Smooth muscle cell (in vitro differentiated cells): Measurements from ENCODE around the gene APOE. TPM values are rescaled to one million over a fixed set of nuclear protein-coding genes. Genes with fewer than 3 reads are reported as not detected.

Experiments used
- DNase-seq: peaks from one replicate; lab custom pipeline; 2025; ENCODE audit not compliant: unreplicated experiment; lab: John Stamatoyannopoulos, UW
- H2AFZ ChIP-seq: fragments of 200-600 bp; sonication (generic); 2 replicates; pipeline ENCODE4 v1.6.0; 2016; ENCODE audit warnings: antibody characterized with exemption, low read depth, mild to moderate bottlenecking
- H3F3A ChIP-seq: fragments of 200-600 bp; sonication (generic); 2 replicates; pipeline ENCODE4 v1.6.0; 2017; ENCODE audit warnings: antibody characterized with exemption, low read depth
- H3K27ac ChIP-seq: fragments of 200-600 bp; sonication (generic); 2 replicates; pipeline ENCODE4 v1.5.1; 2016; ENCODE audit warnings: low read depth, mild to moderate bottlenecking
- H3K27me3 ChIP-seq: fragments of 200-600 bp; sonication (generic); 2 replicates; pipeline ENCODE4 v1.6.1; 2016; ENCODE audit warnings: low read depth, mild to moderate bottlenecking
- H3K36me3 ChIP-seq: fragments of 200-600 bp; sonication (generic); 2 replicates; pipeline ENCODE4 v1.5.1; 2016; ENCODE audit warnings: low read depth
- H3K4me1 ChIP-seq: fragments of 200-600 bp; sonication (generic); 2 replicates; pipeline ENCODE4 v1.5.1; 2016; ENCODE audit warnings: low read depth
- H3K4me2 ChIP-seq: fragments of 200-600 bp; sonication (generic); 2 replicates; pipeline ENCODE4 v1.6.0; 2016; ENCODE audit warnings: mild to moderate bottlenecking
- H3K4me3 ChIP-seq: fragments of 200-600 bp; sonication (generic); 2 replicates; pipeline ENCODE4 v1.5.1; 2016; ENCODE audit warnings: mild to moderate bottlenecking
- H3K79me2 ChIP-seq: fragments of 200-600 bp; sonication (generic); 2 replicates; pipeline ENCODE4 v1.6.0; 2016; ENCODE audit warnings: low read depth, mild to moderate bottlenecking
- H3K9ac ChIP-seq: fragments of 200-600 bp; sonication (generic); 2 replicates; pipeline ENCODE4 v1.6.0; 2016; ENCODE audit warnings: low read depth
- H3K9me3 ChIP-seq: fragments of 200-600 bp; sonication (generic); replicated peaks from 2 replicates; pipeline ENCODE4 v1.5.1; 2016; ENCODE audit warnings: low read depth
- H4K20me1 ChIP-seq: fragments of 200-600 bp; sonication (generic); 2 replicates; pipeline ENCODE4 v1.6.0; 2016; ENCODE audit warnings: low read depth
- CTCF ChIP-seq: fragments of 200-600 bp; sonication (generic); IDR thresholded peaks from 2 replicates; pipeline ENCODE4 v1.5.1; 2017; ENCODE audit warnings: borderline replicate concordance, mild to moderate bottlenecking, antibody characterized with exemption; ENCODE audit not compliant: insufficient read depth, poor library complexity, severe bottlenecking
- WGBS: methylation state at CpG from one replicate; pipeline ENCODE4 v1.1.7; 2016; ENCODE audit warnings: low lambda C conversion rate; 5-methylcytosine and 5-hydroxymethylcytosine counted together
- polyA plus RNA-seq: library from polyadenylated mRNA; unstranded; fragments of >200 nt; fragmentation: Nextera tagmentation; extraction: Ambion mirVana; gene quantifications from 2 replicates; pipeline ENCODE4 v1.2.1, GENCODE V29; 2016
- total RNA-seq: library from RNA; depleted of rRNA; stranded (reverse); fragments of >200 nt; gene quantifications from 2 replicates; pipeline ENCODE4 v1.2.3, GENCODE V29; 2014

APOE gene
- total and polyA plus RNA-seq, 2 experiments from 2014 or later, result 228 to 329 TPM

GRCh38 chr19:44931541-44931940 is 25.9 kb downstream of the APOE start:
- Histone ChIP-seq H3K27ac (no peak overlapping the region), H3F3A (no peaks in the 10 kb centered on the region), H3K4me1 (no peaks in the 10 kb centered on the region), H3K4me3 (no peak overlapping the region), H3K9ac (no peak overlapping the region), H2AFZ (no peak overlapping the region), H3K27me3 (no peaks in the 10 kb centered on the region), H3K79me2 (no peaks in the 10 kb centered on the region), H3K36me3 (no peaks in the 10 kb centered on the region), H4K20me1 (no peaks in the 10 kb centered on the region), H3K4me2 (no peak overlapping the region), H3K9me3 (no peaks in the 10 kb centered on the region)
- DNase-seq, result no peak
- no peak for TF ChIP-seq CTCF
- 86% methylated on average over 4 of the region's 4 CpGs for WGBS

GRCh38 chr19:44939668-44940067 is 34.1 kb downstream of the APOE start:
- Histone ChIP-seq H3K4me2 (no peak overlapping the region), H3K4me1 (no peaks in the 10 kb centered on the region), H3K36me3 (no peaks in the 10 kb centered on the region), H4K20me1 (no peaks in the 10 kb centered on the region), H3K27ac (no peak overlapping the region), H2AFZ (no peak overlapping the region), H3F3A (no peaks in the 10 kb centered on the region), H3K79me2 (no peaks in the 10 kb centered on the region), H3K27me3 (no peaks in the 10 kb centered on the region), H3K9me3 (no peaks in the 10 kb centered on the region), H3K9ac (no peak overlapping the region), H3K4me3 (no peak overlapping the region)
- TF ChIP-seq CTCF, result no peak
- 72% methylated on average over 5 of the region's 5 CpGs for WGBS
- DNase-seq, result no peak

- TF ChIP-seq CTCF, result no peak
- no peaks in the 10 kb centered on the region for H3K36me3 ChIP-seq
- H3K9me3 ChIP-seq, result no peaks in the 10 kb centered on the region
- no peaks in the 10 kb centered on the region for H3K27me3 ChIP-seq
- H3K79me2 ChIP-seq, result no peaks in the 10 kb centered on the region
- no peak within 1 kb of the TSS for H2AFZ ChIP-seq
- no peak for DNase-seq
- no peak within 1 kb of the TSS for H3K9ac ChIP-seq
- H3K27ac ChIP-seq, result no peak within 1 kb of the TSS
- no peak within 1 kb of the TSS for H3K4me2 ChIP-seq
- H3F3A ChIP-seq, result no peaks in the 10 kb centered on the region
- no peak within 1 kb of the TSS for H3K4me3 ChIP-seq
- no peaks in the 10 kb centered on the region for H4K20me1 ChIP-seq
- no peaks in the 10 kb centered on the region for H3K4me1 ChIP-seq
- 95% methylated on average over 13 of the region's 14 CpGs for WGBS
These were observed 36.5 kb downstream of the APOE start, which contains the start of gene APOC4 for GRCh38 chr19:44942067-44942571. TSS of gene APOC4 (plus strand) at chr19:44942237. CDS start at chr19:44942278, 41 bp downstream.

GRCh38 chr19:44943801-44944249 is 38.2 kb downstream of the APOE start:
- H3K27ac ChIP-seq, result no peak overlapping the region
- no peaks in the 10 kb centered on the region for H3F3A ChIP-seq
- TF ChIP-seq CTCF, result no peak
- H3K79me2 ChIP-seq, result no peaks in the 10 kb centered on the region
- DNase-seq, result no peak
- H4K20me1 ChIP-seq, result no peaks in the 10 kb centered on the region
- H3K27me3 ChIP-seq, result no peaks in the 10 kb centered on the region
- H3K9ac ChIP-seq, result no peak overlapping the region
- H3K36me3 ChIP-seq, result no peaks in the 10 kb centered on the region
- H3K4me3 ChIP-seq, result no peak overlapping the region
- H2AFZ ChIP-seq, result no peak overlapping the region
- no peaks in the 10 kb centered on the region for H3K4me1 ChIP-seq
- WGBS, result 54% methylated on average over 10 of the region's 10 CpGs
- H3K4me2 ChIP-seq, result no peak overlapping the region
- H3K9me3 ChIP-seq, result no peaks in the 10 kb centered on the region
